GM03348 (cell line): ENCODE data around the gene MSLN.
A peak's percentile ranks its signal among the peaks of the same experiment; 100 is the strongest.

Source experiments
- DNase-seq: peaks from one replicate; pipeline ENCODE4 v3.0.0; 2012; ENCODE audit warnings: low spot score

The MSLN gene

GRCh38 chr16:760545-761343, at the start of gene MSLN:
Gene MSLN (plus strand): TSS chr16:760734. CDS start chr16:762681, 1,947 bp downstream.
- DNase-seq: no peak

GRCh38 chr16:711084-711483, 49.5 kb upstream of the MSLN start:
- DNase-seq: no peak

- DNase-seq: peak; percentile 93
Observed at GRCh38 chr16:711548-712320, 48.8 kb upstream of the MSLN start.

- peak; percentile 76 for DNase-seq
Observed at GRCh38 chr16:712740-713250, 47.7 kb upstream of the MSLN start.

GRCh38 chr16:714079-714478, 46.5 kb upstream of the MSLN start:
- DNase-seq: no peak

- peak; percentile 97 for DNase-seq
Observed at GRCh38 chr16:714558-715476, 45.7 kb upstream of the MSLN start, which contains the start of gene METRN. Gene METRN (plus strand): TSS chr16:715118. CDS start chr16:715290, 172 bp downstream.

- DNase-seq: peak; percentile 47
Observed at GRCh38 chr16:715477-716199, 44.9 kb upstream of the MSLN start.

GRCh38 chr16:716200-716568, 44.4 kb upstream of the MSLN start:
- peak; percentile 29 for DNase-seq

- no peak for DNase-seq
Observed at GRCh38 chr16:716768-717325, 43.7 kb upstream of the MSLN start.

GRCh38 chr16:717450-718245, 42.9 kb upstream of the MSLN start:
- DNase-seq: no peak

GRCh38 chr16:718389-718788, 42.1 kb upstream of the MSLN start:
- DNase-seq: no peak

GRCh38 chr16:718922-719321, 41.6 kb upstream of the MSLN start:
- DNase-seq: no peak

- peak; percentile 29 for DNase-seq
Observed at GRCh38 chr16:719815-720446, 40.6 kb upstream of the MSLN start.

- DNase-seq: peak; percentile 77
Observed at GRCh38 chr16:720447-720989, 40.0 kb upstream of the MSLN start.

GRCh38 chr16:720990-721764, 39.4 kb upstream of the MSLN start, which contains the start of gene ANTKMT:
Gene ANTKMT (plus strand): TSS chr16:721146. CDS start chr16:721275, 129 bp downstream.
- DNase-seq: peak; percentile 93

GRCh38 chr16:721765-722540, 38.6 kb upstream of the MSLN start:
- no peak for DNase-seq

- DNase-seq: no peak
Observed at GRCh38 chr16:722835-723633, 37.5 kb upstream of the MSLN start.
